Astrocyte of the cerebellum (primary cell): ENCODE measurements around the gene TNKS2.
A peak's percentile ranks its signal among the peaks of the same experiment; 100 is the strongest.

Experiments used
- DNase-seq: peaks from one replicate; pipeline ENCODE4 v3.0.0-alpha.2; 2011; ENCODE audit warnings: low read depth
- H3K4me3 ChIP-seq: 2 replicates; pipeline ENCODE4 v1.5.1; 2011; ENCODE audit warnings: mild to moderate bottlenecking, low read depth, low read length, moderate library complexity
- in situ Hi-C: cut with HindIII; loops from 2 replicates; pipeline ENCODE4 v1.10.0; 2017; ENCODE audit warnings: low sequenced_read_pairs
- TF ChIP-seq, protein P1 (sequence below): IDR thresholded peaks from 2 replicates; pipeline ENCODE4 v1.5.1; 2012; ENCODE audit warnings: low read length, low read depth, moderate library complexity, mild to moderate bottlenecking; ENCODE audit errors: missing control alignments

Gene TNKS2

DNA sequence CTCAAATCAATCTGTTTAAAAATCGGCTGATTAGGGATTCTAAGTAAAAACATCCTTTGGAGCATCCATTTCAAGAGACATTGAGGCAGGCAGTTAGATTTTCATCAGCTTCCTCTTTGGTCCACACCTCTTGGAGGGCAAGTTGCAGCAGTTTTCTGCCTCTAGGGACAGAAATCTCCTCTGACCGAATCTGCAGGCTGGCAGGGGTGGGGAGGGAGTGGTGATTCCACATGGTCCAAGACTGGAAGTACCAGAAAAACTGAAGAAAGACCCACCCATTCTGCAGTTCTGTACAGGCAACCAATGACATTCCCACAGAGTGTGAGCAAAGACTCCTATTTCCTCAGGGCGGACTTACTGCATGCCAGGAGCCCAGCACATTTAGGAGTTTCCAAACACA lies 82.1 kb downstream of the TNKS2 start:
- TF ChIP-seq, protein P1, sequence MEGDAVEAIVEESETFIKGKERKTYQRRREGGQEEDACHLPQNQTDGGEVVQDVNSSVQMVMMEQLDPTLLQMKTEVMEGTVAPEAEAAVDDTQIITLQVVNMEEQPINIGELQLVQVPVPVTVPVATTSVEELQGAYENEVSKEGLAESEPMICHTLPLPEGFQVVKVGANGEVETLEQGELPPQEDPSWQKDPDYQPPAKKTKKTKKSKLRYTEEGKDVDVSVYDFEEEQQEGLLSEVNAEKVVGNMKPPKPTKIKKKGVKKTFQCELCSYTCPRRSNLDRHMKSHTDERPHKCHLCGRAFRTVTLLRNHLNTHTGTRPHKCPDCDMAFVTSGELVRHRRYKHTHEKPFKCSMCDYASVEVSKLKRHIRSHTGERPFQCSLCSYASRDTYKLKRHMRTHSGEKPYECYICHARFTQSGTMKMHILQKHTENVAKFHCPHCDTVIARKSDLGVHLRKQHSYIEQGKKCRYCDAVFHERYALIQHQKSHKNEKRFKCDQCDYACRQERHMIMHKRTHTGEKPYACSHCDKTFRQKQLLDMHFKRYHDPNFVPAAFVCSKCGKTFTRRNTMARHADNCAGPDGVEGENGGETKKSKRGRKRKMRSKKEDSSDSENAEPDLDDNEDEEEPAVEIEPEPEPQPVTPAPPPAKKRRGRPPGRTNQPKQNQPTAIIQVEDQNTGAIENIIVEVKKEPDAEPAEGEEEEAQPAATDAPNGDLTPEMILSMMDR, result no peak
- no peak for DNase-seq
- in situ Hi-C loops, result no loop called here
- H3K4me3 ChIP-seq, result no peak overlapping the region

DNA sequence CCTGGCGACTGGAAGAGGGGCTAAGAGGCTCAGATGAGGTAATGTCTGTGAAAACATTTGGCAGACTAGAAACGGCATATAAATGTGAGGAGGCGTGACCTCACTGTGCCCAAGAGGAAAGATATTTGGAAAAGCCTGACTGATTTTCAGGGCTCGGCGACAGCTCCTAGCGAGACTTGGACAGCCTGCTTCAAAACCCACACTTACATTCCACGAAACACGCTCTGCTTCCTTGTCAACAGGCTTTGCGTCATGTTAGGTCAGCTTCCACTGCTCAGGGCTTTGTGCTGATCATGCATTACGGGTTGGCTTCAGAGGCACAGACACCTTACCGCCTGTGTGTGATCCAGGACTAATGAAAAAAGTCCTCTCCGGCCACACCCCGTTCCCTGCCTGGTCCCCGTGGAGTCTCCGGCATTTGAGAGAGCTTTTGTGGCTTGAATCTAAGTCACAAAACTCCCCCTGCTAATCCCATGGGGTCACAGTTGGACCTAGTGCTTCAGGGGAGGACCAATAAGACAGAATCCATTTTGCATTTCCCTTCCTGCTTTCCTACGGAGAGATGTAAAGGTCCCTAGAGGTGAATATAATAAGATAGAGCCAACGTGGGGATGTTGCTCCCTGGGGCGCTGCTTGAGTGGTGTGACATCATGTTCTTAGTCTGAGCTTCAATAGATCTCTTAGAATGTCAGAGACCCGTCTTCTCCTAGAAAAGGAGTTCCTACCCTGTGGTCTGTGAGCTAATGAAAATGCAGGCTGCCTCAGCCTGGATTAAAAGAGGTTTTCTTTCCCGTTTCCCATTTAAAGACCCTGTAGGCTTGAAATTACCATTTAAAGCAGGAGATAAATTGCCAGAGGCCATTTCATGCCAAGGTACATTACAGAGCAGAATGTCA lies 85.6 kb downstream of the TNKS2 start:
- peak; percentile 42 for DNase-seq
- TF ChIP-seq, protein P1, result no peak
- in situ Hi-C loops, result no loop called here
- H3K4me3 ChIP-seq, result no peak overlapping the region

- DNase-seq, result no peak
- in situ Hi-C loops, result no loop called here
- TF ChIP-seq, protein P1, result no peak
- no peak overlapping the region for H3K4me3 ChIP-seq
Measured at GRCh38 chr10:91884536-91884935, 86.3 kb downstream of the TNKS2 start.

DNA sequence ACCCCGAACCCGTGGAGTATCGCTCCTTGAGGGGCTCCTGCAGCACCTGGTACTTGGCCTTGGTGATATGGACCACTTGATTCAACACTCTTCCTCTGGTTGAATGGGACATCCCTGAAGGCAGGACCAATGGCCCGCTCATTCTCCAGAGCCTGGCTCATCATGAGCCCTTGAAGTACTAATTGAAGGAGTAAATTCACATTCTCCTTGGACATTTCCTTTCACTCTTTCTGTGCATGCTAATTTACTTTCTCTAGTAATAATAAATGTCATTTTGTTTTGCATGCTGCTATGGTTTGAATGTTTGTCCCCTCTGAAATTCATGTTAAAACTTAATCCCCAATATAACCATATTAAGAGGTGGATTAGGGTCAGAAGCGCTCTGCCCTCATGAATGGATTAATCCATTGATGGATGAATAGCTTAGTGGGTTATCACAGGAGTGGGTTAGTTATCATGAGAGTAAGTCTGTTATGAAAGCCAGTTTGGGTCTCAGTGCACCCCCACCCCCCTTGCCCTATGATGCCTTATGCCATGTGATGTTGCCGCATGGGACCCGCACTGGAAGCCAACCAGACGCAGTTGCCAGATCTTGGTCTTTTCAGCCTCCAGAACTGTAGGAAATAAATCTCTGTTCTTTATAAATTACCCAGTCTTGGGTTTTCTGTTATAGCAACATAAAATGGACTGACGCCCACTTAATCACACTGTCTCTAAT lies 87.3 kb downstream of the TNKS2 start:
- no peak for DNase-seq
- H3K4me3 ChIP-seq, result no peak overlapping the region
- in situ Hi-C loops, result no loop called here
- TF ChIP-seq, protein P1, result no peak

DNA sequence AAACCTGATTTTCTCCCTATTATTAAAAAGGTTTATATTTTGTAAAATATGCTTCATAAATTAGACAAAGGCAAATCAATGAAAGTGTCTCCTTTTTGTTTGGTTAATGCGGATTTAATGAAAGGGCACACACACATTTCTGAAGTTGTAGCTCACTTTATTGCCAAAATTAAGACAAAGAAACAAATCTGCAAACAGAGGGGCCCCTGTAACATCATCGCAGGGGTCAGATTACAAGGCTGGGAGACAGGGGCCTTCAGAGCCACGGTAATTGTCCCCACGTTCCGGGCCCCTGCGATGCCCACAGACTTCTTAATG lies 88.7 kb downstream of the TNKS2 start:
- DNase-seq, result no peak
- in situ Hi-C loops, result no loop called here
- H3K4me3 ChIP-seq, result peak overlapping the region; percentile 42
- TF ChIP-seq, protein P1, result no peak

DNA sequence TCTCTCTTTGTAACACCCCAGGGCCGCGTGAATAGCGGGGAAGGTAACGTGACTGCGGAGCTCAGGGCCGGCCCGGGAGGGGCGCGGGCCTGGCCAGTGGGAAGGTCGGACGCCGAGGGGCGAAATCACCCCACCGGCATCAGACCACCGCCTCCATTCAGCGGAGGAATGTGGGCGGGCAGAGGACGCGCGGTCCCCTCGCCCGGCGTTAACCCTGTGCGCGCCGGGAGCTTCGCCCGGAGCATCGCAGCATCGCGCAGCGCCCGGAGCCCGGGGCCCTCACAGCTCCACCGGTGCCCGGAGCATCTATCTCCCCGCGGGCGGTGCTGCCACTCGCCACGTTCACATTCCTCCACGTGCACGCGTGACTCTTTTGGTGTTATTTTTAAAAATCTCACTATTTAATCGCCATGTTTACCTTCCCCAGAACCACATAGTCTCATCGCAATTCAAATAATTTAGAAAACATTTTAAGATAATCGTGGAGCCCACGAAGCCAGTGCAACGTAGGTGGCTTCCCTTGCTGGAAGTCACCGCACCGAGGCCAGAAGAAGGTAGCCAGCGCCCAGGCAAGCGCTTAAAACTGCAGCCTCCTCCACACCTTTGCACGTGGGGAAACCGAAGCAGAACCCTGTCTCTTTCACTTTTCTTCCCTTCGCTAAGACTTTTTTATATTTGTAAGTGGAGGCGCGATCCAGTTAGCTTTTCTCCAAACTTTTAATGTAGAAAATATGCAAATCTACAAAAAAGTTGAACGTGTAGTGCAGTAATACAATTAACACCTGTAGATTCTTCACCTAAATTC lies 89.2 kb downstream of the TNKS2 start:
- no peak for DNase-seq
- TF ChIP-seq, protein P1, result no peak
- in situ Hi-C loops, result no loop called here
- peak overlapping the region; percentile 42 for H3K4me3 ChIP-seq
